GM18498 (cell line): Measurements from ENCODE around the gene EME2.

Experiments
- ATAC-seq: cut with Tn5 transposase; IDR thresholded peaks from one replicate; pipeline ENCODE4 v1.9.1; 2021; ENCODE audit warnings: mild to moderate bottlenecking, moderate library complexity; ENCODE audit not compliant: unreplicated experiment

Gene EME2

DNA sequence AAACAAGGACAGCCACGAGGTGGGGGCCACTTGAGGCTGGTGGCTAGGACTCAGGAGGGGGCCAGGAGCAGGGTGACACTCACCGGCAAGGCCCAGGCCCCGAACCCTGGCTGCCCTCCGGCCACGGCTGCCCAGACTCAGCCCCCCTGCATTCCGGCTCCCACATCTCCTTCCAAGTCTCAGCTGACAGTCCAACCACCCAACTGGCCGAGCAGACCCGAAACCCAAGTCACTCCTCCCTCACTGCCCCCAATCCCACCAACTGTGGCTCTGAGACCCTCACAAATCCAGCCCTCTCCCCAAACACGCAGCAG, 44.6 kb downstream of the EME2 start:
- ATAC-seq, result no peak

DNA sequence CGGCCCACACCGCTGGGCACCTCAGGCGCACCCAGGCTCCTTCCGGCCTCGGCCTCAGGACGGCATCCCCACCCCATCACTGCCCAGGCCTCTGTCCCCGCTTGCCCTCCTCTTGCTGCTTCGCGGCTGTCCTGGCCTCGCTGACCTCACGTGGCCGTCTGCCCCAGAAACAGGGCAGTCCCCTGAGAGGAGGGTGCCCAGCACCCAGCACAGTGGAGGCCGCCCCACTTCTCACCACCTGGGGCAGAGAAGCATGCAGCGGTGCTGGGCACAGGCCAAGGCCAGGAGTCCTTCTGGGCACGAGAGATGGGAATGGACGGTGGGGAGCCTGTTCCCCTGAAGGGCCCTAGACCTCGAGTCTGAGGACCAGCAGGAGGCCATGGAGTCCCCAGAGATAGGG, 45.1 kb downstream of the EME2 start:
- no peak for ATAC-seq

DNA sequence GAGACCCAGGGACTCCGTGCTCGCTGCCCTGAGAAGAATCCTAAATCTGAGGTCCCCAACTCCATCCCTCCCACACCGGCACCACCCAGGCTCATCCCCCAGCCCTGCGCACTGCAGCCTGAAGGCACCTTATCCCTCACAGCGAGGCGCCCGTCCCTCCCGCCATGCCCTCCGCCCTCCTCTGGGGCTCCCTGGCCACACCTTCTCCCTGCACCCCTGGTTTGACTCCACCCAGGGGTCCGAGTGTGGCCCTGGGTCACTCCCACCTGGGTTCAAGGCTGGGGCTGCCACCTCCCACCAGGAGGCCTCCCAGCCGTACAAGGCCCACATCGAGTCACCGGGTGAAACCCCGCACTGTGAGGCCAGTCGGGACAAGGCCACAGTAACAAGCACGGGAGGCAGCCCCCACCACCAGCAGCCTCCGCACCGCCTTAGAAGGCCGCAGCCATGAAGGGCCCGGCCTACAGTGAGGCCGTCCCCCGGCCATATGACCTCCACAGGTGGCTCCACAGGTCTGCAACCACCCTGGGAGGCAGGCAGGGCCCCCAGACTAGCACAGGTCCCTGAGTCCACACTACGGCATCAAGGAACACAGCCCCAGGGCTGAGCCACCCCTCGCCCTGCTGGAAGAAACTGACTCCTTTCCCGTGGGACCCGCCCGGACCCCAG, 45.7 kb downstream of the EME2 start:
- ATAC-seq, result no peak

DNA sequence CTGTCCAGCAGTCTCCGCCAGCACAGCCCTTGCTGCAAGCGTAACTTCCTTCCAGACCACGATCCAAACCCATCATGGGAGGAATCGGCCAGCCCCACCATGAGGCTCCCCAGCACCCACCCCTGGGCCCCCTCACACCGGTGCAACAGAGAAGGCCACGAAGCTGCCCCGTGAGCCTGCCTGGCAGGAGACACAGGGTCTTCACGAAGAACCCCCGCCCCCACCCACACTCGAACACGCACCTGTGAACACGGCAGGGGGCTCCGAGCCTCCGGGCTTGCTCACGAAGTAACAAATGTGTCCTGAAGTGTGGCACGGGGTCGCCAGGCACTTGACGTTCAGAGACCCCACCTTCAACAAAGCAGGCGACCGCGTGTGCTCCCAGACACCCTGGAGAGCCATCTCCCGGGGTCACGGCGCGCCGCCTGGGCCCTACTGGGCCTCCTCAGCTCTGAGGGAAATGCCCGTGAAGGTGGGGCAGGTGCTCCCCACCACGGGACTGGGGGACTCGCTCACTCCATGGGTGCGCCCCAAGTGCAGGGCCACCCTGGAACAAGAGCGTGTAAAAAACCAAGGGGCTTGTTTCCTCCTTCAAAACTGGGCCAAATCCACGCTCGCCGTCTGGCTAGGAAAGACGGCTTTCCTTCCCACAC, 46.4 kb downstream of the EME2 start:
- ATAC-seq, result no peak

- no peak for ATAC-seq
Observed at GRCh38 chr16:1819611-1820010, 47.0 kb downstream of the EME2 start.

DNA sequence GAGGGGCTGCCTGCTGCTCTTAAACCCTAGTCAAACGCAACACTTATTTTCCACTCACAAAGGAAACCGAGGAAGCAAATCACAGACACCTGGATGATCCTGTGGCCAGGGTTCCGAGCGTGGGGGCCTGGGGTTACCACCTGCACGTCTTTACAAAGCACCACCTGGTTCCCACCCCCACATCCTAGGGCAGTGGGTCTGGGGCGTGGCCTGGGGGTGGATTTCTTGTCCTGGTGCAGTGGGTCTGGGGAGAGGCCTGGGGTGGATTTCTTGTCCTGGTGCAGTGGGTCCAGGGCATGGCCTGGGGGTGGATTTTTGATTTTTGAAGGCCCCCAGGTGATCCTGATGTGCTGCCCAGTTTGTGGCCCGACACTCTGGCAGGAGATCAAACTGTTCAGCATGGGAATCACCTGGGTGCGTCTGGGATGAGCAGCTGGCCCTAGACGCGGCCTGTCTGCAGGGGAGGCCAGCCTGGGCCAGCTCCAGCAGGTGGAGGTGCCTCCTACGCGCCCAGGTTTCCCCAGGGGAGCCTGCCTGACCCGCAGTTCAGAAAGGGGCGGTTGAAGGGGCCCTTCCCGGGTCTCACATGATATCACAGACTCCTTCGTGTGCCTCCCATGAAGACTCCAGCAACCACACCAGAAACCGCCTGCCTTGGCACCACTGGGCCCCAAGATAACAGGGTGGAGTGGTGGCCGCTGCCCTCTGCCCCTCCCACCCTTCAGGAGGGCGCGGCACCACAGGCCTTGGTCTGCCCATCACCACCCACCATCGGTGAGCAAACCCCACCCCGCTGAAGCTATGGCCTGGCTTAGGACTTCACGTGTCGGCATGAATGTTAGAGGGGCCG, 47.7 kb downstream of the EME2 start:
- ATAC-seq, result no peak

- no peak for ATAC-seq
Observed at GRCh38 chr16:1820946-1821290, 48.3 kb downstream of the EME2 start.

DNA sequence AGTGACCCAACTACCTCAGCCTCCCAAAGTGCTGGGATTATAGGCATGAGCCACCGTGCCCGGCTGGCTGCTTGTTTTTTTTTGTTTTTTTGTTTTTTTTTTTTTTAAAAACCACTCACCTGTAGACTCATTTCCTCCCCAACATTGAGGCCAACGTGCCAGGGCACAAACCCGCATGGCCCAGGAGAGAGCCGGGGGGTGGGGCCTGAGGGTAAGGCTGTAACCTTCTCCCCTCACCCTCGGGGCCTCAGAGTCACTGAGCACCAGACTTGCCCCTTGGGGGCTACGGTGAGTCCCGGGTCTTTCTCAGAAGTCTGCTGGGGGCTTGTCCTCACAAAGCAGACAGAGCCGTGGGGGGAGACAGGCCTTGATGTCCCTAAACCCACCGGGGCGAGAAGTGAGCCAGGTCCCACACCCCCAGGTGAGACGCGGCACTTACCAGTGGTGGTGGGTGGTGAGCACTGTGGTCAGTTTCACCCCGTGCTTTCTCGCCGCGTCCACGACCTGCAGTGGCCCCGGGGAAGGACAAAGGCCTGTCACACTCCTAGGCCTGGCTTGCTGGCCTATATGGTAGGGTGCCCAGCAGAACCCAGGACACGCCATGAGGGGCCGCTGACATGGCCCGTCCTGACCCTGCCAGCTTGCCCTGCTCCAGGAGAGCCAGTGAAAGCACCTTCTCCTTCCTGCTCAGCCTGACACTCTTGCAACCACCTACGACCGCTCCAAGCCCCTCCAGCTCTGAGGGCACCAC, 49.4 kb downstream of the EME2 start:
- no peak for ATAC-seq

- no peak for ATAC-seq
Observed at GRCh38 chr16:1822801-1823200, 50.2 kb downstream of the EME2 start.

GRCh38 chr16:1823821-1824220, 51.2 kb downstream of the EME2 start:
- ATAC-seq, result no peak

- no peak for ATAC-seq
Observed at GRCh38 chr16:1825381-1825863, 52.8 kb downstream of the EME2 start.
